BE2C (cell line): ENCODE measurements around the gene CCNB2. TPM values are rescaled to one million over a fixed set of nuclear protein-coding genes. Genes with fewer than 3 reads are reported as not detected.

ENCODE experiments used
- DNase-seq: peaks from one replicate; pipeline ENCODE4 v3.0.0-alpha.2; 2020
- H3K27me3 ChIP-seq: fragments of 250-450 bp; sonication (Bioruptor Pico); 2 replicates; pipeline ENCODE4 v1.5.1; 2020; ENCODE audit warnings: mild to moderate bottlenecking
- H3K36me3 ChIP-seq: fragments of 250-450 bp; sonication (Bioruptor Pico); 2 replicates; pipeline ENCODE4 v1.5.1; 2020; ENCODE audit warnings: mild to moderate bottlenecking
- H3K4me1 ChIP-seq: fragments of 250-450 bp; sonication (Bioruptor Pico); 2 replicates; pipeline ENCODE4 v1.5.1; 2020
- H3K4me3 ChIP-seq: 2 replicates; pipeline ENCODE4 v1.5.1; 2011; ENCODE audit warnings: low read depth, low read length
- H3K9me3 ChIP-seq: fragments of 250-450 bp; sonication (Bioruptor Pico); 2 replicates; pipeline ENCODE4 v1.5.1; 2020
- polyA plus RNA-seq: library from polyadenylated mRNA; unstranded; fragments of >200 nt; gene quantifications from one replicate; pipeline ENCODE4 v1.2.1, GENCODE V29; 2012; ENCODE audit warnings: low read depth, missing spikeins; ENCODE audit not compliant: insufficient read length, insufficient read depth
- TF ChIP-seq, protein P1 (sequence below): IDR thresholded peaks from 2 replicates; pipeline ENCODE4 v1.5.1; 2012; ENCODE audit warnings: mild to moderate bottlenecking, low read depth, low read length

CCNB2 gene
- polyA plus RNA-seq: 8.5 TPM

DNA sequence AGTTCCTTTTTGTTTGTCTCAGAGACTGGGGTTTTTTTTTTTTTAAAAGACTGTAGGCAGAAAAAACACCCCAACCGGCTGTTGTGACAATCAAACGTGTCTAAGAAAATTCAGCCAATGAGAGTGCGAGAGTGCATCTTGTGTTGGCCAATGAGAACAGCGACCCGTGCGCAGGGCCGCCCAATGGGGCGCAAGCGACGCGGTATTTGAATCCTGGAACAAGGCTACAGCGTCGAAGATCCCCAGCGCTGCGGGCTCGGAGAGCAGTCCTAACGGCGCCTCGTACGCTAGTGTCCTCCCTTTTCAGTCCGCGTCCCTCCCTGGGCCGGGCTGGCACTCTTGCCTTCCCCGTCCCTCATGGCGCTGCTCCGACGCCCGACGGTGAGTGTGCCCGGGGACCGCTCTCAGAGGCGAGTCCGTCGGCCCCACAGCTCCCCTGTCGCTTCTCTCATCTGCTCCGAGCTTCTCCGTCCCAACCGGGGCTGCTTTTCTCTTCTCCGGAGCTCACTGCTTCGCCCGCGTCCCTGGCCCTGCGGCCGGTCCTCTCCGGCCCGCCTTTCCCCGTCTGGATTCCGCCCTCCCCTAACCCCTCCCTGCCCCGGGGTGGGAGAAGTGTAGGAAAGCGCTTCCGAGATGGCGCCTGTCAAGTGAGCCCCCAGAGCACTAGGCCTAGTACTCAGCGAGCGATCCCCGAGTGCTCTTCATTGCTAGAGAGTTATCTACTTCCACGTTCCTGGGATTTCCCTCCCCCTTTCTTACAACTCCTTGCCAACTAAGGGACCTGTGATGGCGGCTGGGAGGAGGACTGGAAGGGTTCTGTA lies at the start of gene CCNB2:
Gene CCNB2 (plus strand): TSS at position 235 of the 821 bp plus-strand sequence. CDS start 123 bp downstream, at position 358.
- H3K27me3 ChIP-seq: no peaks in the 10 kb centered on the region
- TF ChIP-seq, protein P1, sequence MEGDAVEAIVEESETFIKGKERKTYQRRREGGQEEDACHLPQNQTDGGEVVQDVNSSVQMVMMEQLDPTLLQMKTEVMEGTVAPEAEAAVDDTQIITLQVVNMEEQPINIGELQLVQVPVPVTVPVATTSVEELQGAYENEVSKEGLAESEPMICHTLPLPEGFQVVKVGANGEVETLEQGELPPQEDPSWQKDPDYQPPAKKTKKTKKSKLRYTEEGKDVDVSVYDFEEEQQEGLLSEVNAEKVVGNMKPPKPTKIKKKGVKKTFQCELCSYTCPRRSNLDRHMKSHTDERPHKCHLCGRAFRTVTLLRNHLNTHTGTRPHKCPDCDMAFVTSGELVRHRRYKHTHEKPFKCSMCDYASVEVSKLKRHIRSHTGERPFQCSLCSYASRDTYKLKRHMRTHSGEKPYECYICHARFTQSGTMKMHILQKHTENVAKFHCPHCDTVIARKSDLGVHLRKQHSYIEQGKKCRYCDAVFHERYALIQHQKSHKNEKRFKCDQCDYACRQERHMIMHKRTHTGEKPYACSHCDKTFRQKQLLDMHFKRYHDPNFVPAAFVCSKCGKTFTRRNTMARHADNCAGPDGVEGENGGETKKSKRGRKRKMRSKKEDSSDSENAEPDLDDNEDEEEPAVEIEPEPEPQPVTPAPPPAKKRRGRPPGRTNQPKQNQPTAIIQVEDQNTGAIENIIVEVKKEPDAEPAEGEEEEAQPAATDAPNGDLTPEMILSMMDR: no peak
- H3K4me3 ChIP-seq: peak within 1 kb of the TSS; percentile 92
- no peaks in the 10 kb centered on the region for H3K9me3 ChIP-seq
- peaks cover 2% of the 10 kb centered on the region; the same call in 1 of the 2 replicates for H3K4me1 ChIP-seq
- DNase-seq: peak; percentile 91
- peaks cover 33% of the 10 kb centered on the region for H3K36me3 ChIP-seq

GRCh38 chr15:59059076-59059597 lies 45.8 kb upstream of the CCNB2 start:
- TF ChIP-seq, protein P1: no peak
- H3K9me3 ChIP-seq: no peaks in the 10 kb centered on the region
- no peaks in the 10 kb centered on the region; the same call in 1 of the 2 replicates for H3K27me3 ChIP-seq
- H3K4me1 ChIP-seq: no peaks in the 10 kb centered on the region
- H3K36me3 ChIP-seq: peaks cover 80% of the 10 kb centered on the region
- H3K4me3 ChIP-seq: no peak overlapping the region
- no peak for DNase-seq

- Histone ChIP-seq H3K27me3 (no peaks in the 10 kb centered on the region; the same call in 1 of the 2 replicates), H3K36me3 (peaks cover 72% of the 10 kb centered on the region), H3K4me3 (no peak overlapping the region), H3K9me3 (no peaks in the 10 kb centered on the region), H3K4me1 (no peaks in the 10 kb centered on the region)
- TF ChIP-seq, protein P1: no peak
- DNase-seq: no peak
Observed at GRCh38 chr15:59060348-59060747, 44.6 kb upstream of the CCNB2 start.

- H3K27me3 ChIP-seq: no peaks in the 10 kb centered on the region
- DNase-seq: no peak
- peaks cover 80% of the 10 kb centered on the region for H3K36me3 ChIP-seq
- H3K4me3 ChIP-seq: no peak overlapping the region
- no peaks in the 10 kb centered on the region for H3K4me1 ChIP-seq
- TF ChIP-seq, protein P1: no peak
- H3K9me3 ChIP-seq: no peaks in the 10 kb centered on the region
Observed at GRCh38 chr15:59063042-59063441, 41.9 kb upstream of the CCNB2 start.

DNA sequence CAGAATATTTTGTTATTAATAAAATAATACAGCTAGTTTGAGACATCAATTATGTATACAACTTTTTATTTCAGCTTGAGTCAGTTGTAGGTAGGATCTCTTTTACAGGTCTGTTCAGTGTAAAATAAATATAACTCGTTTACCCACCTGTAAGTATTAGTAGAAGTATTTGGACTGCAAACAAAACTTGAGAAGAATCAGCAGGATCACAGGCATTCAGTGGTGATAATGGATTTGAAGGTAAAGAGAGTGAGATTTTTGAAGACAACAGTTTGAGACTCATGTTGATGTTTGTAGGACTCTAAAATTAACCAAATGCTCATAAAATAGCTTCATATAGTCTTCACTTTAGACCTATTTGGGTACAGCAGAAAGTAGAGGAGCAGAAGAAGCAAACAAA lies 35.5 kb upstream of the CCNB2 start:
- no peaks in the 10 kb centered on the region for H3K4me1 ChIP-seq
- H3K27me3 ChIP-seq: no peaks in the 10 kb centered on the region
- peaks cover 38% of the 10 kb centered on the region for H3K36me3 ChIP-seq
- H3K9me3 ChIP-seq: no peaks in the 10 kb centered on the region; the same call in 1 of the 2 replicates
- no peak overlapping the region for H3K4me3 ChIP-seq
- no peak for DNase-seq
- TF ChIP-seq, protein P1: no peak

GRCh38 chr15:59074607-59075006 lies 30.3 kb upstream of the CCNB2 start:
- TF ChIP-seq, protein P1: no peak
- no peaks in the 10 kb centered on the region for H3K4me1 ChIP-seq
- H3K9me3 ChIP-seq: no peaks in the 10 kb centered on the region; the same call in 1 of the 2 replicates
- H3K36me3 ChIP-seq: peaks cover 26% of the 10 kb centered on the region
- no peaks in the 10 kb centered on the region for H3K27me3 ChIP-seq
- no peak overlapping the region for H3K4me3 ChIP-seq
- DNase-seq: no peak
